HG03139 (cell line): ENCODE results near the gene HLTF.

Source experiments
- ATAC-seq: cut with Tn5 transposase; IDR thresholded peaks from one replicate; pipeline ENCODE4 v1.9.1; 2021; ENCODE audit not compliant: unreplicated experiment

Gene HLTF

DNA sequence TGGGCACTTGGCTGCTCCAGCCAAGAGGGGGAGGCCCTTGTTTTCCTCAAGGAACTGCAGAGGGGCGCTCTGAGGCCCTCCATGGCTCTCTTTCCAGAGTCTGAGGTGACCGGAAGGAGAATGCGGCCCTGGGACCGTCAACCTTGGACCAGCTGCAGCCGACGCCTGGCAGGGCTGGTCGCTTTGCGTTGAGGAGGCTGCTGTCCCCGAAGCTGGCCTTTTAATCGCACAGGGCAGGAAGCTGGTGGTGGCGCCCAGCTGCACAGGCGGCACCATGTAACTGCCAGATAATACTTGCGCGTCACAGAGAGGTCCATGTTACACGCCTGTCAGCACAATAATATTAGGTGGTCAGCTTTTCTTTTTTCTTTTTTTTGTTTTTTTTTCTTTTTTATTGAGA lies 875 bp upstream of the HLTF start:
- ATAC-seq: no peak

DNA sequence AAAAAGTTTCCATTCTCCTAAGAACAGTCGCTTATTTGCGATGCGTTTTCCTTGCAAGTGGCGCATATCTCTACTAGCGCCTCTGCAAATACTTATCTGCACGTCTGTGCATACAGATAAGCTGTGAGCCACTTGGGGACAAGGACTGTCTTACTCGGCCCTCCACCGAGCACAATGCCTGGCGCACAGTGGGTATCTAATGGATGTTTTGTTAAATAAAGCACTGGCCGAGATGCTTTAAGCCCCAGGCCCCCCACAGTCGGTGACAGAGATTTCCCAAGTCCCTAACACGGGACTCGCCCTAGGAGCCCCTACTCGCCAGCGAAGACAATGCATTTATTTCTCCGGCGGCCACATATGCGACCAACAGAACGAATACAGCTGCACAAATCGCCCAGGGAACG lies 503 bp downstream of the HLTF start:
- peak; percentile 25 for ATAC-seq

DNA sequence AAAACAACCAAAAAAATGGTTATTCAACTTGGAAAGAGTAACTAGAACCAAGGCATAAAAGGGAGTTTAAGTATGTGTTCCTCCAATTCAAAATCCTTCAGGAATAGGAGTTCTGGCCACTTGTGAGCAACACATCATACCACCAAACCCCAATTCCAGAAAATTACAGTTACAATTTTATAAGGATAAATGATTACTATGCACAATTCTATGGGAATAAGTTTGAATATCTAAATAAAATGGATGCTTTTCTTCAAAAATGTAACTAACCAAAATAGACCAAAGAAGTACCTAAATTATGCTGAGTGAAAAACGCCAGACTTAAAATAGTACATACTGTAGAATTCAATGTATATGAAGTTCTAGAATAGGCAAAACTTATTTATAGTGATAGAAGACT lies 4.6 kb downstream of the HLTF start:
- ATAC-seq: no peak

DNA sequence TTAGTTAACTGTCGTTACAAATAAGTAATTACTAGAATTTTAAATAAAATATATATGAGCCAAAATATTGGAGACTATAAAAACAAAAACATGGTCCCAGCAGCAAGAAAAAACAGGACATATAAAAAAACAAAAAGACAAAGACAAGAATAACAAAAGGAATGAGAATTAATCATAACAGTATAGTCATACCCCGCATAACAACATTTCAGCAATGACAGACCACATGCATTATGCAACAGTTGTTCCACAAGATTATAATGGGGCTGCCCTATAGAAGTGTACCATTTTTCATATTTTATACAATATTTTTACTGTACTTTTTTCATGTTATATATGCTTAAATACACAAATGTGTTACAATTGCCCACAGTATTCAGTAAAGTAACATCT lies 5.6 kb downstream of the HLTF start:
- no peak for ATAC-seq

DNA sequence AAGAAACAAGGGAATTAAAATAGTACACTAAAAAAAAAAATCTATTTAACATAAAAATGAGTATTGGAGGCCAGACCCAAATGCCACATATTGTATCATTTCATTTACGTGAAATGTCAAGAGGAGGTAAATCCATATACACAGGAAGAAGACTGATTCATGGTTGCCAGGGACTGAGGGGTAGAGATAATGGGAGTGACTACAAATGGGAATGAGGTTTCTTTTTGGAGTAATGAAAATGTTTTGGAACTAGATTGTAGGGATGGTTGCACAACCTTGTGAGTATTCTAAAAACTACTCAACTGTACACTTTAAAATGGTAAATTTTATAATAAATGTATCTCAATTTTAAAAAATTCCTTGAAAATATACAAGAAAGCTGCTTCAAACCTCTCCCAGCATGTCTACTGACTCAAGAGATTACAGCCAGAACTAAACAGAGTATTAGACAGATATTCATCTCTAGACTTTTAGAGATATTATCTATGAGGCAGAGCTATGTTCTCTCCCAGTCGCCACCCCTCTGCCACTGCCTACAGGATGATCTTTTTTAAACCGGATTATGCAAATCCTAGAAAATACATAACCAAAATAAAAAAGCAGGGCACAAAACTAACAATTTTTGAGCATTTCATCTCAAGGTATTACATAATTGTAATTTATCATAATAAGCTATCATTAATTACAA lies 6.2 kb downstream of the HLTF start:
- no peak for ATAC-seq

DNA sequence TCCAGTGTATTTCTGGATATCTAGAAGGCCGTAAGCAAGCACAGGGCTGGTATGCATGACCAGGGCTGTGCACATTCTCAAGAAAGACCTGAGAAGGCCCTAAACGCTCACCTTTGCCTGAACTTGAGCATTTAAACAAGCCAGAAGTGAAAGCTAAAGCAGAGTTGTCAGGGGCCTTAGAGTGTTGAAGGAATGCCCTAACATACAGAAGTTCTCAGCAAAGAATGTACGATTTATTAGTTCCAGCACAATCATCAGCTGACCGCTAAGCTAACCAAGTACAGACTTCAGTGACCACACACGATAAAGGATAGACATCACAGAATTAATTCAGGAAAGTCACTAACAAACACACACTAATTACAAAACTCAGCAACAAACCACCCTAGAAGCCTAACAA lies 8.7 kb downstream of the HLTF start:
- ATAC-seq: no peak

DNA sequence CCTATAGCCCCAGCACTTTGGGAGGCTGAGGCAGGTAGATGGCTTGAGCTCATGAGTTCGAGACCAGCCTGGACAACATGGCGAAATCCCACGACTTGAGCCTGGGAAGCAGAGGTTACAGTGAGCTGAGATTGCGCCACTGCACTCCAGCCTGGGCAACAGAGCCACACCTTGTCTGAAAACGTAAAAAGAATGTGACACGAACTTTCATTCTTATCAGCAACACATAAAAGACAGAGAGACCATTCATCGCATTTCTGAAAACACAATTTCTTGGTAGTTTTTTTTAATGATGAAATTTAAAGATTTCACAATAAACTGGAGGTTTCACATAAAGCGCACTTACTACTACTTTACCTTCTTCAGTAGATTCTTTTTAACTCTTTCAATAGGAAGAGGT lies 18.4 kb downstream of the HLTF start:
- ATAC-seq: no peak

DNA sequence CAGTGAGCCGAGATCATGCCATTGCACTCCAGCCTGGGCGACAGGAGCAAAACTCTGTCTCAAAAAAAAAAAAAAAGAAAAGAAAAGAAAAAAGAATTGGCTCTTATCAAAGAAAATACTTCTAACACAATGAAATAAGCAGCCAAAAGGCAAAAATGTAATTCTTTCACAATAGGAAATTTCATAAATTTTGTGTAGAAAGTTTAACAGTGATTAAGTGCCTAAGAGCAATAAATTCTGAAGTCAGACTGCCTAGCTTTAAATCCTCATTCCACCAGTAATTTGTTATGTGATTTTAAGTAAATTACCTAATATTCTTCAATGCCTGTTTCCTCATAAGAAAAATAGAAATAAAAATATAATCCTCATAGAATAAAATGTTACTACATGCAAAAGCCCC lies 24.6 kb downstream of the HLTF start:
- ATAC-seq: no peak

DNA sequence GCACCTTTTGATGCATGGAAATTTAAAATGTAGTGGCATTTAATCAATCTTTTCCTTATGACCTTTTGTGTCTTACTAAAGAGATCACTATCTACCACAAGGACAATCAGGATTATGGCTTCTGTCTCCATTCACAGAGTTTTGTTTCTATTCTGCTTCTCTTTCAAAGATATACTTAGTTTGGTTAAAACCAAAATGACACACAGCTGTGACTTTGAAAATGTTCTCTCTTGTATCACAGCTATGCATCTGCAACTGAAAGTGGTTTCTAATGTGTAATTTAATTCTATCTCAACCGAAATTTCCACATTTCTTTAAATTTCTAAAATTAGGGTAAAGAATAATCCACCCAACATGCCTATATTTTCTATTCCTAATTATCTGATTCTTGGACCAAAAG lies 27.7 kb downstream of the HLTF start:
- no peak for ATAC-seq

DNA sequence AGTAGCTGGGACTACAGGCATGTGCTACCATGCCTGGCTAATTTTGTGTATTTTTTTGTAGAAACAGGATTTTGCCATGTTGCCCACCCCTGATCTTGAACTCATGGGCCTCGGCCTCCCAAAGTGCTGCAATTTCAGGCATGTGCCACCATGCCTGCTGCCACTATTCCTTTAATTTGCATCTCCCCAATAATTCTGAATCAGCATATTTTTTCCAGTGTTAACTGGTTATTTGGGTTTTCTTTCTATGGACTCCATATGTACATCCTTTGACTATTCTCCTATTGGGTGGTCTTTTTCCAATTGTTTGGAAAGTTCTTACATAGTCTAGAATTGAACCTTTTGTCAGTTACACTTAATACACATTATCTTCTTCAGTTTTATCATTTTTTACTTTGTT lies 28.1 kb downstream of the HLTF start:
- ATAC-seq: no peak

DNA sequence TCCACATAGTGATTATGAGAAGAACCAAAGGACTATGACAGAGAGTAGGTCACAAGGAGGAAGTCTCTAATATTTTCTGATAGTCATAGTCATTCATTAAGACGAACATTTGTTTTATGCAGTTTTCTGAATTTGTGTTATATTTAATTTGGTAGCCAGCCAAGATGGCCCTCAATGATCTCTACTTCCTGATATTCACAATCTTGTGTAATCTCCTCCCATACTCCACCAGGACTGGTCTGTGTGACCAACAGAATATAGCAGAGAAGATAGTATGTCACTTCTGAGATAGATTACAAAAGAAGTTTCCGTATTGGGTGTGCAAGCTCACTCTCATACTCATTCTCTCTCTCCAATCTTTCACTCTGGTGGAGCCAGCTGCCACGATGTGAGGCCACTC lies 30.8 kb downstream of the HLTF start:
- ATAC-seq: no peak

DNA sequence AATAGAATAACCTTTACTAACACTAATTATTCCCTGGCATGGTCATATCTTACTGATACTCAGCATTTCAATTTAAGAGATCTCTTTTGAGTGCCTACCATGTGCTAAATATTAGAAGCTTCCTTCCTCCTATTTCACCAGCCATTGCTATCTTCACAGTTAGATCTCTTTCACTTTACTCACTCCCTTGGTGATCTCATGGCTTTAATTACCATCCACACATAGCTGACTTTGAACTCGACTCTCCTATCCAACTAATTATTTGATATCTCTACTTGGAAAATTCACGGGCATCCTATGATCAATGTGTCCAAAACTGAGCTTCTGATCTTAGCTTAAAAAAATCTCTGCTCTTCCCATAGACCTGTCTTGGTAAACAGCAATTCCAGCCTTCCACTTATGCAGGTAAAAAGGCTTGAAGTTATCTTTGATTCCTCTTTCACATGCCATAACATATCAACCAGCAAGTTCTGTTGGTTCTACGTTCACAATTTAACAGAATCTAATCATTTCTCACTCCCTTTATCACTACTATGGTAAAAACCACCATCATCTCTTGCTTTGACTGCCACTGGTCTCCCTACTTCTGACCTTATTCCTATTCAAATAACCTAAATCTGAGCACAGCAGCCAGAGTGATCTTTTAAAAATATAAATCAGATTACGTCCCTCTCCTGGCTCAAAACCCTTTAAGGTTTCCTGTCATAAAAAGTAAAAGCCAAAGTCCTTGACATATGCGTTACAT lies 41.8 kb downstream of the HLTF start:
- ATAC-seq: no peak

DNA sequence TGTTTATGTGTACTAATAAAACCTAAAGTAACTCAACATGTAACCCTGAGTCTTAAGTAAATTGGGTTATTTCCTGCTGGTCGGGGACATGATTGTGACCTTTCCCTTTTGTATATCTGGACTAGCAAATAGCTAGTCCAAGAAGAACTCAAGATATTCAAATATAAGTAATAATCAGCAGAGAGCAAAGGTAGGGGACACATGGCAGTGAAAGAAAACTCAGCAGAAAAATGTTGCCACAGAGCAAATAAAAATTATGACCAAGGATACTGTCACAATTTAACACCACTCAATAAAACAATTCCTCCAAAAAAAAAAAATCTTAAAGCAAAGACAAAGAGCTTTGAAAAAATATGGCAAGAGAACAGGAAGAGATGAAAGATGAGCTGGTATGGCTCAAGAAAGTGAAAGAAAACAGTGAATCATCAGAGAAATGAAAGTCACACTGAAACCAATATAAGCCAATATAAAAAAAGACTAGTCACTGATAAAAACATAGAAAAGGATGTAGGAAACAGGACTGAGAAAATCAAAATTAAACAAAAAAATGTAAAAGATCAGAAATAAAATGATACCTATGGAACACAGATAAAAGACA lies 43.4 kb downstream of the HLTF start:
- ATAC-seq: peak; percentile 83

DNA sequence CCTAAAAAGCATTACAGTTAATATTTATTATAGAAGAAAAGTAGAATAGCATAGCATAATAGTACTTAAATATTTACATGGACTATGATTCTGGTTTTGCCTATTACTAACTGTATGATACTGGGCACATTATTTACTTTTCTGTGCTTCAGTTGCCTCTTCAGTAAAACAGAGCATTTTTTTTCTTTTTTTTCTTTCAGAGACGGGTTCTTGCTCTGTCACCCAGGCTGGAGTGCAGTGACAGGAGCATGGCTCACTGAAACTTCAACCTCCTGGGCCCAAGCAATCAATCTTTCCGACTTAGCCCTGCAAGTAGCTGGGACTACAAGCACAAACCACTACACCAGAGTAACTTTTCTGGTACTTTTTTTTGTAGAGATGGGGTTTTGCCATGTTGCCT lies 48.0 kb downstream of the HLTF start:
- ATAC-seq: no peak

DNA sequence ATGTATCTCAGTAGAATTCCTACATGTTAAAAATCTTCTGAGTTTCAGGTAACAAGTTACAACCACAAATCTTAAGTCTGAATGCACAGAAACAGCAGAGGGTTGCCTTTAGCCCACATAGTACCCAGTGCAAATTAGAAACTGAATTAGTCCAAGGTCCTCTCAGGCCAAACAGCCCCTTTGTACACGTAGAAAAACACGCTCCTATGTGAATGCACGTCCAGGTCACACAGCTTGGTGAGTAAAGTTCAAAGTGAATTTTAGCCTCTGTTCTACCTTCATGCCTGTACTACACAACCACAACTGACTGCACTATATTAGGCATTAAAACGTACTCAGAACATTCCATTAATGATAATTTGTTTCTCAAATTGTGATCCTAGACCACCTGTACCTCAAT lies 48.6 kb downstream of the HLTF start:
- ATAC-seq: no peak

DNA sequence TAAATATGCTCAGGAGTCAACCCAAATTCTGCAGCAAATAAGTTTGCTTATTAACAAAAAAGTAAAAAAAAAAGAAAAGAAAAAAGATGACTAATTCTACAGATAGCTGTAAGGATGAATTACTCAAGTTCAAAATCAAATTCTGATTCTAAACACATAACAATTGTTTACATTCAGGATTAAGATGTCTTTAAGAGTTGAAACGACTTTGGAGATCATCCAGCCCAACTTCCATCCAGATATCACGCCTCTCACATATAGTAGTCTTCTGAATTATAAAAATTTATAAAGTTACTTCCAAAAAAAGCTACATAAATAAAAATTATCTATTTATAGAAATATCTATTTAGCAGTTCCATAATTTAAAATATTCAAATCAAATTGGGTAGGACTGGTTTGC lies 55.2 kb downstream of the HLTF start:
- ATAC-seq: no peak

DNA sequence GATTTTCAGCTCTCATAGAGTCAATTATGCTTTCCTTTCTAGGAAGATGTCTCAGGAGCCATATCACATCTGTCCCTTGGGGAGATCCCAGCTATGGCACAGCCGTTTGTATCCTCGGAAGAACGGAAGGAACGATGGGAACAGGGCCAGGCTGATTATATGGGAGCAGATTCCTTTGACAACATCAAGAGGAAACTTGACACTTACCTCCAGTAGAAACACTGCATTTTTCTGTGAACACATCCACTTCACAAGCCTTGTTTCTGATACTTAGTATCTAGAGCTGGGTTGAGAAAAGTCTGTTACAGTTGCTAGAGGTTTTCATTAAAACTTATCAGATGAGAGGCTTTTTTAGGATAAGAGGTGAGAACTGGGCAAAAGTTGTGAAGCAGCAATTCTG lies 59.6 kb downstream of the HLTF start:
- no peak for ATAC-seq

DNA sequence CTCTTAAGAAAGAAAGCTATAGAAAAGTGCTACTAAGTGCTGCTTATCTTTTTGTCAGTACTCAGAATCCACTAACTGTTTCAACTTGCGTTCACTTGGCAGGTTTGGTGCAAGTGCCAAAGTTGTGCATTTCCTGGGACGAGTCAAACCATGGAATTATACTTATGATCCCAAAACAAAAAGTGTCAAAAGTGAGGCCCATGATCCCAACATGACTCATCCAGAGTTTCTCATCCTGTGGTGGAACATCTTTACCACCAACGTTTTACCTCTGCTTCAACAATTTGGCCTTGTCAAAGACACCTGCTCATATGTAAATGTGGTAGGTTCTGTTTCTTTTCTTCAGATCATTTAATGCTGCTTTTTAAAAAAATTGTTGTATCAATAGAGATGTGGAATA lies 62.4 kb downstream of the HLTF start:
- ATAC-seq: no peak

DNA sequence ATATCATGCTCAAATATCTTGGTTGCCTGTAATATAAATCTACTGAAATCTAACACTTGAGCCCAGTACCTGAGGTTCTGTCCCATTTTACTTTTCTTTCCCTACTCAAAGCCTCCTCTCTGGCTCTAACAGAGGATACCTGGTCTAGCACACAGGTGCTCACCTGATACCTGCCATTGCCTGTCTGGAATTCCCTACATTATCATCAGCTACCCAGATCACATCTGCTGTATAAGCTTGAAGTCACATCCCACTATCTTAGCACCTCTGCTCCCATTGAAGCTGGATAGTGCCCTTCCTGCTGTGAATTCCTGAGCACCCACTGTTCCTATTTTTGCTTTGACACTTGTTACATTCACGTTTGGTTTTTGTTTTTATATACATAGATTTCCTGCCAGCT lies 64.5 kb downstream of the HLTF start:
- no peak for ATAC-seq

DNA sequence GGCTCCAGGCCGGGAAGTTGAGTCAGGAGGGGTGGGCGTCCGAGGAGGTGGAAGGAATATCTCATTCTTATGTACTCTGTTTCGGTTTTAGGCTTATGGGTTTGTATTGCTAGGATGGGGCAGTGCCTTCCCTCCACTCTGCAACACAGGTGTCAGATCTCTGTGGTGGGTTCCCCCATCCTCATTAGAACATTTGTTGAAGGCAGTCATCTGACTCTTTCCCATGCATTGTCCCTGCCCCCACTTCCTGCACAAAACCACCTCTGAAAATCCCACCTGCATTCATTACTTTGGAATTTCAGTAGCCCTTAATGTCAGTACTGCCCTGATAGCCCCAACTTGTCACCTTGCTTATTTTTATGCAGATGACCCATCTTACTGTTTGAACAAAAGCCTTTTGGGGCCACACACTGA lies 65.5 kb downstream of the HLTF start:
- ATAC-seq: no peak

DNA sequence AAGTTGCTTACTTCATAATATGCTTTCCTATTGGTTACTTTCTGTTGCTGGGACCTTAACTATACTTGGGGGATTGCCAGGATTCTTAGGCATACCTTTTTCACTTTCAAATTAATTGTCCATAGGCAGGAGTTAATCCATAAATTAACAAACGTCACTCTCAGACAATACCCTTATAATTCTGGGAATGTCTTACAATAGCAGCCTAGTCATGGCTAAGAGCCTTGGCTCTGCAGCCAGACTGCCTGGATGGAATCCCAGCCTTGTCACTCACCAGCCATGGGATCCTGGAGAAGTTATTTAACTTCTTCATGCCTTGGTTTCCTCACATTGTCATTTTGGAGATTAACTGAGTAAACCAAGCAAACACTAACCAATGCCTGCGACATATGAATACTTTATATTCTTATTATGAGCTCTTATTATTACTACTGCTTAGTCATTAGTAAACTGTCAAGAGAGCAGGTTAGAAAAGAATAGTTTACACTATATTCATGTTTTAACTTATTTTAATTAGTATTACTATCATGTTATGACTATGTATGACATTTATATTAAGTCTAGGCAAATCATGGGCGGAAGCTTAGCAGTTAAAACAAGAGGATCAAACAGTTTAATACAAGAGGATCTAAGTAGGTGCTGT lies 66.0 kb downstream of the HLTF start:
- ATAC-seq: no peak

DNA sequence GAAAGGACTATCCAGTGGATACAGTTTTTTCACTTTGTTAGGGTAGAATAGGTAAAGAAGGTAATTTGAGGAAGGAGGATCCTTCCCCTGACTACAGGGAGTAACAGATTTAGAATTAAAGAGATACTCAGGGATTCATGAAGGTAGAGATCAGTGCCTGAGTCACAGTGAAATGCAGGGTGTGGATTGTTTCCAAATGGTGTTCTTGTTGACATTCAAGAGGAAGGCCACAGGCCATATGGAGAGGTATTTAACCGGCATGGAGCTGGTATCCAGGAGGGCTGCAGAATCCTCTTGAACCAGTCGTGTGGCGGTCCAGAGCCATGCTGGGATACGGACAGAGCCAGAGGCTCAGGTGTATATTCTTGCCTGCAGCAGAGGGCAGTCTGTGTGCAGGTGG lies 66.8 kb downstream of the HLTF start:
- no peak for ATAC-seq
